Ishikawa (cell line): ENCODE data around the gene REX1BD.

Source experiments
- EGR1 ChIP-seq: IDR thresholded peaks from 2 replicates; pipeline ENCODE4 v1.6.1; 2012
- YY1 ChIP-seq: IDR thresholded peaks from 2 replicates; pipeline ENCODE4 v1.6.1; 2012; ENCODE audit warnings: low read depth
- ZBTB7A ChIP-seq: IDR thresholded peaks from 2 replicates; pipeline ENCODE4 v1.6.1; 2012; ENCODE audit warnings: low read depth
- TF ChIP-seq, protein P1 (sequence below): IDR thresholded peaks from 2 replicates; pipeline ENCODE4 v1.6.1; 2012

The REX1BD gene

DNA sequence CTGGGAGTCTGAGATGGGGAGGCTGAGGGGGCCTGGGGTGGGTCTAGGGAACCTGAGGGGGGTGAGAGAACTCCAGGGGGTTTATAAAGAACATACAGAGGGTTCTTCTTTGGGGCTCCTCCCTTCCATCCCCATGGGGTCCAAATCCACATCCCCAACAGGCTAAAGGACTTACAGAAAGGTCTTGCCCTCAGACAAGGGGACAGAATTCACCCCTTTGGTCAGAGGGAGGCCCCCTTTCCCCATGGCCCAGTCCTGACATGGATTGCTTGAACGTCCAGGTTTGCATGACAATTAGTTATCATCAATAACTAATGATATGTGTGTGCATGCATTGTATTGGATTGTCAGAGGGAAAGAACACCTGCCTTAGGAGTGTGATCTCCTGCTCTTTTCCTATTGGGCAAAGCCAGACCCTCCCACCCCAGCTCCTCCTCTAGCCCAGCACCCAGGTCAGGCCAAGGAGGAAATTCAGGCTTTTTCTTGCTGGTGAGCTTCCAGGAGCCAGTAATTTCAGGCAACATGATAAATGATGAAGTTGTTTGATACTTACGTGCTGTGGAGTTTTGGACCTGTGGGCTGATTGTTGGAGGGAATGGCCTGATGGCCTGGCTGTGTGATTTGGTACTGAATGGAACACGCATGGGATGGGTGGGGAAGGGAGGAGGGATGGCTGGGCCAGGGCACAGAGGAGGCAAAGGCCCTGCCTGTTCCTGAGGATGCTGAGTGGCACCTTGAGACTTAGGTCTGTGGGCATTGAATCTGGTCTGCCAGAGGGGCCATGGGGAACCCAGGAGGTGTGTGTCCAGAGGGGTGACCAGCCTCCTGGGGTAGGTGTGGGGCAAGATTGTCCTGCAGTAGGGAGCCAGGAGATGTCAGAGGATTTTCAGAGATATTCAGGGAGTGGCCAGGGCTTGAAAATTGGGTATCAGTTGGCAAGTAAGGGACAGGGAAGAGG, 49.4 kb downstream of the REX1BD start:
- TF ChIP-seq ZBTB7A (no peak), EGR1 (no peak), YY1 (no peak)
- TF ChIP-seq, protein P1, sequence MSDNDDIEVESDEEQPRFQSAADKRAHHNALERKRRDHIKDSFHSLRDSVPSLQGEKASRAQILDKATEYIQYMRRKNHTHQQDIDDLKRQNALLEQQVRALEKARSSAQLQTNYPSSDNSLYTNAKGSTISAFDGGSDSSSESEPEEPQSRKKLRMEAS = 0 out of 2 replicates have a peak, but pooled peaks have one; percentile 42

DNA sequence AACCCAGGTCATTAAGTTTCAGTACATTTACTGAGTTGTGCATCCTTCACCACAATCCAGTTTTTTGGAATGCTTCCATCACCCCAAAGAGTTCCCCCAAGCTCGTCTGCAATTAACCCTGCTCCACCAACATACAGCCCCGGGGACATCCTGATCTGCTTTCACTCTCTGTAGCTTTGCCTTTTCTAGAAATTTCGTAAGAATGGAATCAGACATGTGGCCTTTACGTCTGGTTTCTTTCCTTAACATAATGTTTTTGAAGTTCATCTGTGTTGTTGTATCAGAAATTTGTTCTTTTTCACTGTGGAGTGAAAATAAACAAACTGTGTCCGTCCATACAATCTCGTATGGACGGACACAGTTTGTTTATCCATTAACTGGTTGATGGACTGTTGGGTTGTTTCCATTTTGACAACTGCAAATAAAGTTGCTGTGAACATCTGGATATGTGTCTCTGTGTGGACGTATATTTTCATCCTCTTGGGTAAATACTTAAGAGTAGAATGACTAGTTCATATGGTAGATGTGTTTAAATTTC, 51.2 kb downstream of the REX1BD start:
- no peak for TF ChIP-seq ZBTB7A
- no peak for TF ChIP-seq YY1
- TF ChIP-seq, protein P1 = no peak
